ENCODE data around the gene PEX26. TPM values are rescaled to one million over a fixed set of nuclear protein-coding genes. Genes with fewer than 3 reads are reported as not detected.

Gene PEX26
- total and polyA plus RNA-seq, 2 of the 13 experiments (the other 11 are each of a cell fraction or from before 2014, with no cell fraction given): 10.6 to 25.1 TPM

GRCh38 chr22:18091916-18092526 lies 14.2 kb downstream of the PEX26 start (continued):
- no peak for TF ChIP-seq TBL1XR1 (IDR thresholded peaks at IDR 0.05; ENCODE audit: borderline replicate concordance, low read length, partially characterized antibody)
- no peak for TF ChIP-seq ZNF318 (CRISPR knock-in tag; IDR thresholded peaks at IDR 0.05)
- no peak for TF ChIP-seq RFXANK (CRISPR knock-in tag; IDR thresholded peaks at IDR 0.05)
- peak; percentile 82 for TF ChIP-seq KAT8 (CRISPR knock-in tag; IDR thresholded peaks at IDR 0.05)
- TF ChIP-seq PHF8 (CRISPR knock-in tag; IDR thresholded peaks at IDR 0.05): peak; percentile 90
- no peak for TF ChIP-seq ZMAT5 (CRISPR knock-in tag; IDR thresholded peaks at IDR 0.05; ENCODE audit: borderline replicate concordance, low read depth)
- no peak for TF ChIP-seq FOXO4 (CRISPR knock-in tag; conservative IDR thresholded peaks at IDR 0.05)
- no peak for TF ChIP-seq TCF7L2 (IDR thresholded peaks at IDR 0.05; ENCODE audit: low read depth, low read length)
- TF ChIP-seq ZNF670 (CRISPR knock-in tag; IDR thresholded peaks at IDR 0.05; ENCODE audit: borderline replicate concordance): no peak; the same call in 1 of the 2 replicates
- peak; percentile 63 to 75; a peak in 3 of 4 replicates for TF ChIP-seq HMGXB4 (CRISPR knock-in tag; IDR thresholded peaks at IDR 0.05; ENCODE audit: borderline replicate concordance in 1 of 2, low read depth in 1 of 2)
